ENCODE results near the gene SMIM43.

The SMIM43 gene

GRCh38 chr4:121764702-121765367 is at the start of gene SMIM43:
Gene SMIM43 (minus strand): TSS chr4:121765164. CDS start chr4:121765105, 59 bp downstream.
- no peak for DNase-seq

- DNase-seq: no peak
Observed at GRCh38 chr4:121814756-121815155, 49.8 kb upstream of the SMIM43 start.

- no peak for DNase-seq
Observed at GRCh38 chr4:121811122-121811521, 46.2 kb upstream of the SMIM43 start.

GRCh38 chr4:121806411-121806810 is 41.4 kb upstream of the SMIM43 start:
- no peak for DNase-seq

GRCh38 chr4:121801715-121802075 is 36.7 kb upstream of the SMIM43 start:
- no peak for DNase-seq

GRCh38 chr4:121800961-121801714 is 36.2 kb upstream of the SMIM43 start, which contains the start of gene EXOSC9:
Gene EXOSC9 (plus strand): TSS chr4:121801323. CDS start chr4:121801425, 102 bp downstream.
- peak; percentile 92 for DNase-seq

GRCh38 chr4:121800638-121800960 is 35.6 kb upstream of the SMIM43 start:
- no peak for DNase-seq

- DNase-seq: no peak
Observed at GRCh38 chr4:121799867-121800501, 35.0 kb upstream of the SMIM43 start.

- no peak for DNase-seq
Observed at GRCh38 chr4:121799208-121799823, 34.4 kb upstream of the SMIM43 start.

- no peak for DNase-seq
Observed at GRCh38 chr4:121796283-121796682, 31.3 kb upstream of the SMIM43 start.

GRCh38 chr4:121794505-121795188 is 29.7 kb upstream of the SMIM43 start:
- DNase-seq: no peak

- no peak for DNase-seq
Observed at GRCh38 chr4:121792966-121793365, 28.0 kb upstream of the SMIM43 start.

- DNase-seq: no peak
Observed at GRCh38 chr4:121791481-121791880, 26.5 kb upstream of the SMIM43 start.

- DNase-seq: no peak
Observed at GRCh38 chr4:121790976-121791375, 26.0 kb upstream of the SMIM43 start.

GRCh38 chr4:121789960-121790829 is 25.2 kb upstream of the SMIM43 start:
- no peak for DNase-seq

GRCh38 chr4:121789455-121789854 is 24.5 kb upstream of the SMIM43 start:
- no peak for DNase-seq

- no peak for DNase-seq
Observed at GRCh38 chr4:121788896-121789295, 23.9 kb upstream of the SMIM43 start.

- no peak for DNase-seq
Observed at GRCh38 chr4:121786221-121786620, 21.3 kb upstream of the SMIM43 start.

GRCh38 chr4:121785479-121785878 is 20.5 kb upstream of the SMIM43 start:
- DNase-seq: no peak

- no peak for DNase-seq
Observed at GRCh38 chr4:121784975-121785374, 20.0 kb upstream of the SMIM43 start.

GRCh38 chr4:121784401-121784800 is 19.4 kb upstream of the SMIM43 start:
- no peak for DNase-seq

- DNase-seq: no peak
Observed at GRCh38 chr4:121783210-121783609, 18.2 kb upstream of the SMIM43 start.

All from NCI-H1436 (cell line).